Tibial artery (tissue), 4 donors: ENCODE results near the gene DHX8.
A peak's percentile ranks its signal among the peaks of the same experiment; 100 is the strongest.
"Not testable (repeated sequence)": the region's sequence is repeated elsewhere in the genome, so short reads cannot be mapped to it uniquely, and the experiment has no call there.

Experiments used
- DNase-seq, 2 donors: peaks; one replicate each; pipeline ENCODE4 v3.0.0-alpha.2; 2019
- H3K27ac ChIP-seq, 2 donors: fragments of 200-600 bp; sonication (generic) in 1 of 2; 1 replicate in 1 of 2; 2 replicates in 1 of 2; pipeline ENCODE4 v1.5.1; 2018 to 2019; ENCODE audit warnings: mild to moderate bottlenecking in 1 of 2
- H3K27me3 ChIP-seq, 2 donors: fragments of 200-600 bp; sonication (generic) in 1 of 2; one replicate each; pipeline versions ENCODE4 v1.5.1 to v1.6.0; 2016 to 2019
- H3K36me3 ChIP-seq, 3 donors: fragments of 200-600 bp; sonication (generic) in 2 of 3; one replicate each; pipeline ENCODE4 v1.5.1; 2016 to 2019; ENCODE audit warnings: mild to moderate bottlenecking in 2 of 3
- H3K4me1 ChIP-seq, 4 donors: fragments of 200-600 bp; sonication (generic) in 2 of 4; 1 replicate in 3 of 4; 2 replicates in 1 of 4; pipeline ENCODE4 v1.5.1; 2016 to 2019
- H3K4me3 ChIP-seq, 2 donors: fragments of 200-600 bp; sonication (generic) in 1 of 2; 1 replicate in 1 of 2; 2 replicates in 1 of 2; pipeline ENCODE4 v1.5.1; 2018 to 2019; ENCODE audit warnings: mild to moderate bottlenecking in 2 of 2
- H3K9me3 ChIP-seq, 3 donors: fragments of 200-600 bp; sonication (generic) in 1 of 3; one replicate each; pipeline ENCODE4 v1.5.1; 2016 to 2019
- CTCF ChIP-seq, 2 experiments: fragments of 200-600 bp in 1 of 2; fragments of 450-650 bp in 1 of 2; IDR thresholded peaks; one replicate each; pipeline ENCODE4 v1.5.1; 2017 to 2019; ENCODE audit warnings: antibody characterized with exemption in 2 of 2, mild to moderate bottlenecking in 1 of 2, moderate library complexity in 1 of 2
- intact Hi-C: fragments of 100-400 bp; cut with DNase I; formaldehyde crosslinking; loops from one replicate; pipeline ENCODE4 v1.15.0; 2023; ENCODE audit warnings: low total_unique reads

Gene DHX8

GRCh38 chr17:43456029-43456428, 27.7 kb upstream of the DHX8 start:
- no peak for TF ChIP-seq CTCF (IDR thresholded peaks at IDR 0.05)
- DNase-seq = no peak
- H3K4me1 ChIP-seq = no peaks in the 10 kb centered on the region
- H3K9me3 ChIP-seq = no peaks in the 10 kb centered on the region
- no peak overlapping the region for H3K27ac ChIP-seq
- no peak overlapping the region for H3K4me3 ChIP-seq
- no peaks in the 10 kb centered on the region for H3K27me3 ChIP-seq
- intact Hi-C loops = no loop called here
- H3K36me3 ChIP-seq = no peaks in the 10 kb centered on the region

DNA sequence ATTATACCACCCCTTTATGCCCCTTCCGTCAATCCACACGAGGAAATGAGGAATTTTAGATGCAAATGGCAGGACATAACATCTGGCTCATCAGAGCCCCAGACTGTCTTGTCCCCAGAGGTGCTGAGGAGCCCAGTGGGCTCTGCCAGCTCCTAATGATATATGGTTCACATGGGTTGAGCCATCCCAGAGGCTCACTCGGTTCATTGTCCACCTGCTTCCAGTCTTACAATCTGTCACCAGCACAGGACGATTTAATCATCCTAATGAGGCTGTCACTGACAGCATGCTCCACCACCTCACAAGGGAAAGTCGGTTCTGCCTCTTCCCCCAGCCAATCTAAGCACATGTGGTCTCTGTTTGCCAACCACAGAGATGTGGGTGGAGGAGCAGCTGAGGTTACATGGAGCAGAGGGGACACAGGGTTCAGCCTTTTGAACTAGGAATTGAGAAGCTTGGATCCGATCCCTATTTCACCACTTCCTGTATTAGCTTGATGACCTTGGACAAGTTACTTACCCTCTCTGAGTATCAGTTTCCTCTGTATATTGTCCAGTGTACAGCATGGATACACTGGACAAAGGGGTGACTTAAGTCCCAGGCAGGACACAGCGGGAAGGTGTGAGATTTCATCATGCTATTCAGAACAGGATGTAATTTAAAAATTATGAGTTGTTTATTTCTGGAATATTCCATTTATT, 27.0 kb upstream of the DHX8 start:
- Histone ChIP-seq H3K27me3 (no peaks in the 10 kb centered on the region), H3K4me1 (no peaks in the 10 kb centered on the region), H3K4me3 (no peak overlapping the region), H3K27ac (no peak overlapping the region), H3K36me3 (no peaks in the 10 kb centered on the region), H3K9me3 (no peaks in the 10 kb centered on the region)
- intact Hi-C loops = no loop called here
- peak in 1 of 2 donors; percentile 54 for DNase-seq
- no peak for TF ChIP-seq CTCF (IDR thresholded peaks at IDR 0.05)

DNA sequence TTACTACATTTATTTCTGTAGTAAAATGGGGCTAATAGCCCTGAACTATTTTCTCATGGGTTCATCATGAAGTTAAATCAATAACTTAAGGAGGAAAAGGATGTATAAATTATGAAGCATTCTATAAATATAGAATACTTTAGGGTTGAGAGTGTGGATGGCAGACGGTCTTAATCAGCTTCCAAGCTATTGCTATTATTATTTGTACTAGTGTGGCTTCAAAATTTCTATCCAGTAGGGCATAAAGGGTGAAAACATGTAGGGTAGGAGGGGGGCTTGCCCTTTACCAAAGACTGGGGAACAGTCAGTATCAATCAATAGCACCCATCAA, 26.4 kb upstream of the DHX8 start:
- DNase-seq = no peak
- H3K4me1 ChIP-seq = no peaks in the 10 kb centered on the region
- H3K9me3 ChIP-seq = no peaks in the 10 kb centered on the region
- H3K27me3 ChIP-seq = no peaks in the 10 kb centered on the region
- H3K36me3 ChIP-seq = no peaks in the 10 kb centered on the region
- no peak overlapping the region for H3K27ac ChIP-seq
- no peak for TF ChIP-seq CTCF (IDR thresholded peaks at IDR 0.05)
- intact Hi-C loops = no loop called here
- no peak overlapping the region for H3K4me3 ChIP-seq

- H3K36me3 ChIP-seq, H3K4me3 ChIP-seq, intact Hi-C loops, H3K27me3 ChIP-seq, H3K27ac ChIP-seq, H3K4me1 ChIP-seq, H3K9me3 ChIP-seq, DNase-seq: not testable (repeated sequence)
Measured at GRCh38 chr17:43459878-43460277, 23.9 kb upstream of the DHX8 start.

GRCh38 chr17:43461185-43461584, 22.6 kb upstream of the DHX8 start:
- H3K4me3 ChIP-seq = no peak overlapping the region
- no peak for TF ChIP-seq CTCF (IDR thresholded peaks at IDR 0.05)
- DNase-seq = no peak
- no peak overlapping the region for H3K27ac ChIP-seq
- no peaks in the 10 kb centered on the region for H3K36me3 ChIP-seq
- no peaks in the 10 kb centered on the region for H3K9me3 ChIP-seq
- H3K4me1 ChIP-seq = no peaks in the 10 kb centered on the region
- intact Hi-C loops = no loop called here
- H3K27me3 ChIP-seq = no peaks in the 10 kb centered on the region

DNA sequence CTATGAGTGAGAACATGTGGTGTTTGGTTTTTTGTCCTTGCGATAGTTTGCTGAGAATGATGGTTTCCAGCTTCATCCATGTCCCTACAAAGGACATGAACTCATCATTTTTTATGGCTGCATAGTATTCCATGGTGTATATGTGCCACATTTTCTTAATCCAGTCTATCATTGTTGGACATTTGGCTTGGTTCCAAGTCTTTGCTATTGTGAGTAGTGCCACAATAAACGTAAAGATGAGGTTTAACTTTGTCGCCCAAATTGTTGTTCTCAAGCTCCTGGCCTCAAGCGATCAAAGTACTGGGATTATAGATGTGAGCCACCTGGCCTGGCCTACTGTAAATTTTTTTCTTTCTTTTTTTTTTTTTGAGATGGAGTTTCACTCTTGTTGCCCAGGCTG, 21.2 kb upstream of the DHX8 start:
- H3K27ac ChIP-seq, H3K4me1 ChIP-seq, DNase-seq, H3K36me3 ChIP-seq, H3K27me3 ChIP-seq, H3K4me3 ChIP-seq, H3K9me3 ChIP-seq, intact Hi-C loops: not testable (repeated sequence)

- H3K36me3 ChIP-seq = no peaks in the 10 kb centered on the region
- intact Hi-C loops = no loop called here
- no peaks in the 10 kb centered on the region for H3K9me3 ChIP-seq
- no peak overlapping the region for H3K27ac ChIP-seq
- H3K4me1 ChIP-seq = peaks cover 0 to 6% (median 2%) of the 10 kb centered on the region in 4 donors
- DNase-seq = no peak
- no peaks in the 10 kb centered on the region for H3K27me3 ChIP-seq
- H3K4me3 ChIP-seq = no peak overlapping the region
- no peak for TF ChIP-seq CTCF (IDR thresholded peaks at IDR 0.05)
Measured at GRCh38 chr17:43463241-43463640, 20.5 kb upstream of the DHX8 start.
